ENCODE results near the gene ATP9B. TPM values are rescaled to one million over a fixed set of nuclear protein-coding genes. Genes with fewer than 3 reads are reported as not detected.

Gene ATP9B
- total RNA-seq, 1 donor from 2014 or later: 45.3 TPM

DNA sequence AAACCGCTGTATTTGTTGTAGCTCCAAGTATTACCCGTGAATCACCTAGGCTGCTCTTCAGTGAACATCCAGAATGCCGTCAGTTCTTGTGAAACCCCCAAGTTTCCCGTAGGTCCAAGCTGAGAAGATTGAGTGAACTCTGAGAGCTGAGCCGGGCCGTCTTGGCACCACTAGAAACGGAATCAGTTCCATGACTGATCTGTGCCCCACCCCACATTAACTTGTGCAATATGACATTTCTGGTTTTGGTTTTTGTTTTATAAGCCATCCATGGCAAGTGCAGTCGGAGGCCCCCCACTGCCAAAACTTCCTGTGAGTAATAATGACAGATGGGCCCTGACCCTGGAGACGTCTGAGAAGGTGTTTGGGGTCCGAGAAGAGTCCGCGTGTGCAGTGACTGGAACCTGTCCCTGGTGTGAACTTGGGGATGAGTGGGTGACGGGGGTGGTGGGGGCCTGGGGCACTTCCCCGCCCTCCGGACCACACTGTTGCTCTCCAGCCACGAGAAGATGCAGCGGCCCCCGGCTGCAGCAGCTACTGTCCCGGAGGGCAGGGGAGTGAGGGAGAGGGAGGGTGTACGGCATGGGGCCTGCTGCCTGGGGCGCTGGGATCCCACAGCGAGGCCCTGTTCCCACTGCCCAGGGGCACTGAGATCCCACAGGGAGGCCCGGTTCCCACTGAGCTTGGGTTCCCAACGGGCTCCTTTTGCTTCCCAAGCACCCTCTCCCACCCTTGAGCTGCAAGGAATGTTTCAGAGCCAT, 353.0 kb downstream of the ATP9B start:
- no peak overlapping the region for H3K4me3 Mint-ChIP-seq (ENCODE audit: low read depth)
- H3K27ac Mint-ChIP-seq: peak overlapping the region; percentile 3
- peaks cover 7% of the 10 kb centered on the region for H3K4me1 Mint-ChIP-seq (ENCODE audit: low read depth)
- H3K27me3 Mint-ChIP-seq: peaks cover 9% of the 10 kb centered on the region
- TF ChIP-seq, protein P1, sequence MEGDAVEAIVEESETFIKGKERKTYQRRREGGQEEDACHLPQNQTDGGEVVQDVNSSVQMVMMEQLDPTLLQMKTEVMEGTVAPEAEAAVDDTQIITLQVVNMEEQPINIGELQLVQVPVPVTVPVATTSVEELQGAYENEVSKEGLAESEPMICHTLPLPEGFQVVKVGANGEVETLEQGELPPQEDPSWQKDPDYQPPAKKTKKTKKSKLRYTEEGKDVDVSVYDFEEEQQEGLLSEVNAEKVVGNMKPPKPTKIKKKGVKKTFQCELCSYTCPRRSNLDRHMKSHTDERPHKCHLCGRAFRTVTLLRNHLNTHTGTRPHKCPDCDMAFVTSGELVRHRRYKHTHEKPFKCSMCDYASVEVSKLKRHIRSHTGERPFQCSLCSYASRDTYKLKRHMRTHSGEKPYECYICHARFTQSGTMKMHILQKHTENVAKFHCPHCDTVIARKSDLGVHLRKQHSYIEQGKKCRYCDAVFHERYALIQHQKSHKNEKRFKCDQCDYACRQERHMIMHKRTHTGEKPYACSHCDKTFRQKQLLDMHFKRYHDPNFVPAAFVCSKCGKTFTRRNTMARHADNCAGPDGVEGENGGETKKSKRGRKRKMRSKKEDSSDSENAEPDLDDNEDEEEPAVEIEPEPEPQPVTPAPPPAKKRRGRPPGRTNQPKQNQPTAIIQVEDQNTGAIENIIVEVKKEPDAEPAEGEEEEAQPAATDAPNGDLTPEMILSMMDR (IDR thresholded peaks at IDR 0.05; ENCODE audit: unreplicated experiment): no peak
- H3K9me3 Mint-ChIP-seq (ENCODE audit: low read depth): no peaks in the 10 kb centered on the region
- no peaks in the 10 kb centered on the region for H3K36me3 Mint-ChIP-seq (ENCODE audit: insufficient read depth)
- DNase-seq (ENCODE audit: low spot score, unreplicated experiment): no peak

DNA sequence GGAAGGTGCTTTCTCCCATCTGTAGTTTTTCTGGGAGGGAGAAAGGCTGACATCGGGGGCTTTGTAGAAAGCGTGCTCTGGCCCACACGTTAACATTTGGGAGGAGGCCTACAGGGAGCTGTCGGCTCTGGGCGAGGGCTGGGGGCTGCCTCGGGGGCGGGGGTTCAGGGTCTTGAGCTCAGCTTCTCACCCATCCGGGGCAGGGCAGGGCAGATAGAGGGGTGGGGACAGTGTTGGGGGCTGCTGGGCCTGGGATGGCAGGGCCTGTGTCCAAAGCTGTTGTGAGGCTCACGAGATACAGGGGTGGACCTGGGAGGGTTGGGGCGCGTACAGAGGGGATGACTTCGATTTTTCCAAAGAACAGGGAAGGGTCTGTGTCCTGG, 353.6 kb downstream of the ATP9B start:
- Mint-ChIP-seq H3K27ac (no peak overlapping the region), H3K4me1 (ENCODE audit: low read depth) (peaks cover 7% of the 10 kb centered on the region), H3K36me3 (ENCODE audit: insufficient read depth) (no peaks in the 10 kb centered on the region), H3K4me3 (ENCODE audit: low read depth) (no peak overlapping the region), H3K9me3 (ENCODE audit: low read depth) (no peaks in the 10 kb centered on the region), H3K27me3 (peaks cover 9% of the 10 kb centered on the region)
- DNase-seq (ENCODE audit: low spot score, unreplicated experiment): no peak
- TF ChIP-seq, protein P1 (IDR thresholded peaks at IDR 0.05; ENCODE audit: unreplicated experiment): no peak

DNA sequence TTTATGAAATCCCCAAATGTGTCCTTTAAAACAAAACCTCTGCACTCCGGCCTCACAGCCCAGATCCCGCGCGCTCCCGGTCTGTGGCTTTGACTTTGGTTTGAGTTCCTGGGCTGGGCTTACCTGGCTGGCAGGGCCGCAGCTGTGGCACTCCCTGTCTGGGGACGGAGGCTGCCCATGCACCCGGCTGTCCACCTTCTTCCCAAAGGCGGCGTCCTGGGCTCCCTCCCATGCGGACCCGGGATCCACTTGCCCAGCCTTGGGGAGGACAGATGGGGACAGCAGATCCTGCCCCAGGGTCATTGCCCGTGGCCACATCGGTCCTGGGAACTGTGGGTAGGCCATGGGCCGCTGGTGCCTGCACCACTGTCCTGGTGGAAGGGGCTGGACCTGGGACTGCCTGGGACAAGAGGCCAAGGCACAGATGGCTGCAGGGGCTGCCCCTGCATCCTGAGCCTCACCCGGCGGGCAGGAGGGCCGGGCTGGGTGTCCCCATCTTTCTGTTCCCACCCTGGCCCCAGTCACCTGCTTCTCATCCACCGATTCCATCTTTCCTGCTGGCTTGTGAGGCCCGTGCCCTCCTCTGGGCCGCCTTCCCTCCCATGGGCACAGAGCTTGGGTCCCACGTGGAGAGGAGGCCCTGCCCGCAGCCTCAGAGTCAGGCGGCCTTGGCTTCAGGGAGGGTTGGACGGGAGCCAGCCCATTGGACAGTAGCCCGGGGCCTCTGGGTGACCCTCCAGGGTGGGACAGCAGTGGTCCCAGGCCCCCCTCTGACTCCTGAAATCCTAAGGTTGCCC, 354.2 kb downstream of the ATP9B start:
- TF ChIP-seq, protein P1 (IDR thresholded peaks at IDR 0.05; ENCODE audit: unreplicated experiment): no peak
- DNase-seq (ENCODE audit: low spot score, unreplicated experiment): no peak
- Mint-ChIP-seq H3K27ac (no peak overlapping the region), H3K9me3 (ENCODE audit: low read depth) (no peaks in the 10 kb centered on the region), H3K4me1 (ENCODE audit: low read depth) (peaks cover 7% of the 10 kb centered on the region), H3K27me3 (peaks cover 9% of the 10 kb centered on the region), H3K4me3 (ENCODE audit: low read depth) (no peak overlapping the region), H3K36me3 (ENCODE audit: insufficient read depth) (no peaks in the 10 kb centered on the region)

DNA sequence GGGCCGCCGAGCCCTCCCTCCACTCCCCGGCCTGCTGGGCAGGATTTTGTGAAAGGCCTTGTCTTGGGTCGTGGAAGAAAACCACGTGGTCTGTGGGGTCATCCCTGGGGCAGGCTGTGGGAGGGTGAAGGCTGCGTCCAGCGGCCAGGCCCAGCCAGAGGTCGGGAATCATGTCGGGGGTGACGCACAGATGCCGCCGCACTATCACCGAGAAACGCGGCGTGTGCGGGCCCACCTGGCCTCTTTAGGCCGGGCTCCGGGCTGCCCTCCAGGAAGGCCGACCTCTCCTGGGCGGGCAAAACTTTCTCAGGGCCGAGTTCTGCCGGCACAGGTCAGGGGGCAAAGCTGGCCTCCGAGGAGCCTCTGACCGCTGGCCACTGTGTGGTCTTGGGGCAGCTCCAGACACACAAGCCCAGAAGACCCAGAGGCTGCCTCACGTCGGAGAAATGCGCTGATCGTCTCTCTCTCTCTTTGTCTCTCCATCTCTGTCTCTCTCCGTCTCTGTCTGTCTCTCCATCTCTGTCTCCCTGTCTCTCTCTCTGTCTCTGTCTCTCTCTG, 354.9 kb downstream of the ATP9B start:
- H3K27ac Mint-ChIP-seq: peak overlapping the region; percentile 89

More for the DNA sequence above, 354.9 kb downstream of the ATP9B start:
- TF ChIP-seq, protein P1 (IDR thresholded peaks at IDR 0.05; ENCODE audit: unreplicated experiment): no peak
- DNase-seq (ENCODE audit: low spot score, unreplicated experiment): no peak
- no peaks in the 10 kb centered on the region for H3K36me3 Mint-ChIP-seq (ENCODE audit: insufficient read depth)
- H3K27me3 Mint-ChIP-seq: peaks cover 9% of the 10 kb centered on the region
- no peaks in the 10 kb centered on the region for H3K9me3 Mint-ChIP-seq (ENCODE audit: low read depth)
- H3K4me3 Mint-ChIP-seq (ENCODE audit: low read depth): no peak overlapping the region
- peaks cover 7% of the 10 kb centered on the region for H3K4me1 Mint-ChIP-seq (ENCODE audit: low read depth)

Measured in progenitor cell of endocrine pancreas (in vitro differentiated cells).